Lower leg skin (tissue), 4 donors: ENCODE results near the gene GAD1. TPM values are rescaled to one million over a fixed set of nuclear protein-coding genes. Genes with fewer than 3 reads are reported as not detected.

Source experiments
- DNase-seq, 2 donors: peaks; one replicate each; pipeline ENCODE4 v3.0.0-alpha.2; 2019; ENCODE audit warnings: low spot score in 2 of 2
- H3K4me3 ChIP-seq: fragments of 200-600 bp; sonication (generic); 2 replicates; pipeline ENCODE4 v1.5.1; 2017; ENCODE audit warnings: mild to moderate bottlenecking, low read depth; ENCODE audit not compliant: poor library complexity, severe bottlenecking
- POLR2A ChIP-seq, 2 donors: fragments of 450-650 bp; IDR thresholded peaks; one replicate each; pipeline ENCODE4 v1.6.1; 2016 to 2017; ENCODE audit warnings: antibody characterized with exemption in 2 of 2, mild to moderate bottlenecking in 1 of 2, moderate library complexity in 1 of 2
- WGBS, 2 donors: methylation state at CpG; one replicate each; pipeline ENCODE4 v1.1.5; 2018; 5-methylcytosine and 5-hydroxymethylcytosine counted together
- intact Hi-C: fragments of 100-400 bp; cut with DNase I; formaldehyde crosslinking; loops from one replicate; pipeline ENCODE4 v1.15.0; 2023; ENCODE audit warnings: low total_unique reads
- total RNA-seq, 4 donors: library from RNA; depleted of rRNA; stranded (reverse); fragments of >200 nt; gene quantifications; one replicate each; pipeline ENCODE4 v1.1.0, GENCODE V29; 2016
- TF ChIP-seq, protein P1 (sequence below), 3 donors: fragments of 450-650 bp; IDR thresholded peaks; one replicate each; pipeline ENCODE4 v1.5.1; 2016; ENCODE audit warnings: antibody characterized with exemption in 3 of 3, mild to moderate bottlenecking in 3 of 3, moderate library complexity in 2 of 3

The GAD1 gene
- total RNA-seq, 4 donors from 2014 or later = 0.05 TPM; not detected in 3

GRCh38 chr2:170886386-170886785 lies 69.7 kb downstream of the GAD1 start:
- H3K4me3 ChIP-seq = no peak overlapping the region
- intact Hi-C loops = loop anchor here (10.0 kb wide), 1 partner anchor 1242 kb away; no protein-coding TSS in a partner anchor
- 50 to 60% methylated on average over 1 of the region's 1 CpG for WGBS, 2 donors
- no peak for TF ChIP-seq POLR2A (IDR thresholded peaks at IDR 0.05)
- TF ChIP-seq, protein P1, sequence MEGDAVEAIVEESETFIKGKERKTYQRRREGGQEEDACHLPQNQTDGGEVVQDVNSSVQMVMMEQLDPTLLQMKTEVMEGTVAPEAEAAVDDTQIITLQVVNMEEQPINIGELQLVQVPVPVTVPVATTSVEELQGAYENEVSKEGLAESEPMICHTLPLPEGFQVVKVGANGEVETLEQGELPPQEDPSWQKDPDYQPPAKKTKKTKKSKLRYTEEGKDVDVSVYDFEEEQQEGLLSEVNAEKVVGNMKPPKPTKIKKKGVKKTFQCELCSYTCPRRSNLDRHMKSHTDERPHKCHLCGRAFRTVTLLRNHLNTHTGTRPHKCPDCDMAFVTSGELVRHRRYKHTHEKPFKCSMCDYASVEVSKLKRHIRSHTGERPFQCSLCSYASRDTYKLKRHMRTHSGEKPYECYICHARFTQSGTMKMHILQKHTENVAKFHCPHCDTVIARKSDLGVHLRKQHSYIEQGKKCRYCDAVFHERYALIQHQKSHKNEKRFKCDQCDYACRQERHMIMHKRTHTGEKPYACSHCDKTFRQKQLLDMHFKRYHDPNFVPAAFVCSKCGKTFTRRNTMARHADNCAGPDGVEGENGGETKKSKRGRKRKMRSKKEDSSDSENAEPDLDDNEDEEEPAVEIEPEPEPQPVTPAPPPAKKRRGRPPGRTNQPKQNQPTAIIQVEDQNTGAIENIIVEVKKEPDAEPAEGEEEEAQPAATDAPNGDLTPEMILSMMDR (IDR thresholded peaks at IDR 0.05) = no peak
- DNase-seq = no peak

- DNase-seq = no peak
- TF ChIP-seq POLR2A (IDR thresholded peaks at IDR 0.05) = no peak
- TF ChIP-seq, protein P1 (IDR thresholded peaks at IDR 0.05) = no peak
- H3K4me3 ChIP-seq = no peak overlapping the region
- intact Hi-C loops = loop anchor here (10.0 kb wide), 1 partner anchor 1243 kb away; no protein-coding TSS in a partner anchor
Measured at GRCh38 chr2:170887496-170887895, 70.8 kb downstream of the GAD1 start.

DNA sequence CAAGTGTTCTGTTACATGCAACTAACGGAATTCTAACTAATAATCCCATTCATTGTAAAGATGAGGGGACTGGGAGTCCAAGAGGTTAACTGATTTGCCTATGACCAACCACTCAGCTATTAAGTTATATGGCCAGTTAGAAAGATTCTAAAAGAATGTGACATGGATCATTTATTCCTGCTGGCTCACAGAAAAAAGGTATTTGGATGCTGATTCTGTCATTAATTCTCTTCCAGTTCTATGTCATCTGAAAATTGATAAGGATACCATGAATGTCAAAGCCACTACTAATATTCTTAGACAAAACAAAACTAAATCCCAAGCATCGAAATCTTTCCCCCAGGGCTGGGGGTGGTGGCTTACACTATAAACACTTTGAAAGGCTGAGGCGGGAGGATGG lies 71.2 kb downstream of the GAD1 start:
- TF ChIP-seq, protein P1 (IDR thresholded peaks at IDR 0.05) = no peak
- no peak for TF ChIP-seq POLR2A (IDR thresholded peaks at IDR 0.05)
- no peak overlapping the region for H3K4me3 ChIP-seq
- WGBS, 2 donors = 45 to 51% methylated on average over 3 of the region's 3 CpGs
- DNase-seq = no peak
- intact Hi-C loops = loop anchor here (10.0 kb wide), 1 partner anchor 1243 kb away; no protein-coding TSS in a partner anchor

- TF ChIP-seq POLR2A (IDR thresholded peaks at IDR 0.05) = no peak
- TF ChIP-seq, protein P1 (IDR thresholded peaks at IDR 0.05) = no peak
- 81 to 84% methylated on average over 4 of the region's 4 CpGs for WGBS, 2 donors
- H3K4me3 ChIP-seq = no peak overlapping the region
- intact Hi-C loops = no loop called here
- no peak for DNase-seq
Measured at GRCh38 chr2:170891893-170892292, 75.2 kb downstream of the GAD1 start.

DNA sequence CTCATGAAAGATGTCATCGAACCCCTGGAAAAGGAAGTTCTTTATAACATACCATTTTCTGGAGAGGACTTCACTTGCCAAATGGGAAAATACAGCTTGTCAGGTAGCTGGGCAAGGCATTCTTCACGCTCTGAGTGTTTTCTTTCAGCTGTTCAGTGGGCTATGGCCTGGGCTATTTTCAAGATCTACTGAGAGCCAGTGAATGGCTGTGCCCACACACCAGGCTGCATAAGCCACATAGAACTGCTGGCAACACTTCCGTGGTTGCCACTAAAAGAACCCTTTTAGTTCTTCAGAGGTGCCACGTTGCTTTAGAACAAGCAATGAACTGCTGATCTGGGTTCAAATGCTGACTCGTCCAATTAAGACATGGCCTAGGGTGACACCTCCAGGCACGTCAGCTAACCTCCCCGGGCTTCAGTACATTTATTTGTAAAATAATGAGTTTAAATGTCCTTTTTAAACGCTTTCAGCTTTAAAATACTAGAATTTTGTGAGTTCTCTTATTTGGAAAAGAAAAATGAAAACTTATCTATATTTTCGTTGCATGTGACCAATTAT lies 75.8 kb downstream of the GAD1 start:
- intact Hi-C loops = no loop called here

More for the DNA sequence above, 75.8 kb downstream of the GAD1 start:
- 89% methylated on average over 9 of the region's 9 CpGs for WGBS, 2 donors
- TF ChIP-seq POLR2A (IDR thresholded peaks at IDR 0.05) = no peak
- TF ChIP-seq, protein P1 (IDR thresholded peaks at IDR 0.05) = no peak
- H3K4me3 ChIP-seq = no peak overlapping the region
- DNase-seq = no peak
